PFSK-1 (cell line): ENCODE measurements around the gene UQCRQ.

Experiments used
- FOXP2 ChIP-seq: optimal IDR thresholded peaks from 2 replicates; pipeline ENCODE3; 2011; ENCODE audit warnings: borderline replicate concordance, control low read depth, inconsistent platforms; ENCODE audit not compliant: insufficient read depth; ENCODE audit errors: extremely low read length, extremely low read depth
- POLR2AphosphoS5 ChIP-seq: IDR thresholded peaks from 2 replicates; pipeline ENCODE4 v1.6.1; 2012; ENCODE audit warnings: low read depth, mild to moderate bottlenecking, control low read depth, low read length, moderate library complexity
- SIN3A ChIP-seq: IDR thresholded peaks from 2 replicates; pipeline ENCODE4 v1.6.1; 2012; ENCODE audit warnings: mild to moderate bottlenecking, low read length, moderate library complexity, borderline replicate concordance; ENCODE audit not compliant: insufficient read depth
- TAF1 ChIP-seq: IDR thresholded peaks from 2 replicates; pipeline ENCODE4 v1.6.1; 2012; ENCODE audit warnings: low read length, control low read depth, borderline replicate concordance; ENCODE audit not compliant: insufficient read depth
- TF ChIP-seq, protein P1 (sequence below), 2 experiments: IDR thresholded peaks; 2 replicates each; pipeline versions ENCODE4 v1.6.1 to v1.8.0; 2011 to 2012; ENCODE audit warnings: low read depth in 2 of 2, low read length in 2 of 2, control low read depth in 1 of 2, inconsistent platforms in 1 of 2, mild to moderate bottlenecking in 1 of 2, moderate library complexity in 1 of 2; ENCODE audit not compliant: insufficient read depth in 1 of 2

UQCRQ gene

DNA sequence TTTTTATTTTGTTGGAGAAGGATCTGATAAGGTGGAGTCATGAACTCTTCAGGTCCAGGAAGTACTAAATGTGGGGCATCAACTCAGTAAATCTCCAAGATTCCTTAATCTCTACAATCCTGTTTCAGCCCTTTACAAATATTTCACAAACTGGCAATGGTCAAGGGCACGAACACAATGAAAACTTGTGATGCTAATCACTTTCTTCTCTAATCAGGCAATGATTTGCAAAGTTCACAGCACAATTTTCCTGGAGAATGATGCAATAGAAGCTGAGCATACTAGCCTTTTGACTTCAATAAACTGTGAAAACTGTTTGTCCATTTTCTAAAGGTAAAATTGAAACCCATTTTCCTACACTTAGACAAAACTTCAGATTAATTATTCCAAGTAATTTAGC is 17.1 kb upstream of the UQCRQ start:
- TF ChIP-seq SIN3A (no peak), TAF1 (no peak), POLR2AphosphoS5 (no peak), FOXP2 (no peak)
- TF ChIP-seq, protein P1, sequence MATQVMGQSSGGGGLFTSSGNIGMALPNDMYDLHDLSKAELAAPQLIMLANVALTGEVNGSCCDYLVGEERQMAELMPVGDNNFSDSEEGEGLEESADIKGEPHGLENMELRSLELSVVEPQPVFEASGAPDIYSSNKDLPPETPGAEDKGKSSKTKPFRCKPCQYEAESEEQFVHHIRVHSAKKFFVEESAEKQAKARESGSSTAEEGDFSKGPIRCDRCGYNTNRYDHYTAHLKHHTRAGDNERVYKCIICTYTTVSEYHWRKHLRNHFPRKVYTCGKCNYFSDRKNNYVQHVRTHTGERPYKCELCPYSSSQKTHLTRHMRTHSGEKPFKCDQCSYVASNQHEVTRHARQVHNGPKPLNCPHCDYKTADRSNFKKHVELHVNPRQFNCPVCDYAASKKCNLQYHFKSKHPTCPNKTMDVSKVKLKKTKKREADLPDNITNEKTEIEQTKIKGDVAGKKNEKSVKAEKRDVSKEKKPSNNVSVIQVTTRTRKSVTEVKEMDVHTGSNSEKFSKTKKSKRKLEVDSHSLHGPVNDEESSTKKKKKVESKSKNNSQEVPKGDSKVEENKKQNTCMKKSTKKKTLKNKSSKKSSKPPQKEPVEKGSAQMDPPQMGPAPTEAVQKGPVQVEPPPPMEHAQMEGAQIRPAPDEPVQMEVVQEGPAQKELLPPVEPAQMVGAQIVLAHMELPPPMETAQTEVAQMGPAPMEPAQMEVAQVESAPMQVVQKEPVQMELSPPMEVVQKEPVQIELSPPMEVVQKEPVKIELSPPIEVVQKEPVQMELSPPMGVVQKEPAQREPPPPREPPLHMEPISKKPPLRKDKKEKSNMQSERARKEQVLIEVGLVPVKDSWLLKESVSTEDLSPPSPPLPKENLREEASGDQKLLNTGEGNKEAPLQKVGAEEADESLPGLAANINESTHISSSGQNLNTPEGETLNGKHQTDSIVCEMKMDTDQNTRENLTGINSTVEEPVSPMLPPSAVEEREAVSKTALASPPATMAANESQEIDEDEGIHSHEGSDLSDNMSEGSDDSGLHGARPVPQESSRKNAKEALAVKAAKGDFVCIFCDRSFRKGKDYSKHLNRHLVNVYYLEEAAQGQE (IDR thresholded peaks at IDR 0.05; ENCODE audit: insufficient read depth in 1 of 2, low read depth in 2 of 2, low read length in 2 of 2) = no peak

DNA sequence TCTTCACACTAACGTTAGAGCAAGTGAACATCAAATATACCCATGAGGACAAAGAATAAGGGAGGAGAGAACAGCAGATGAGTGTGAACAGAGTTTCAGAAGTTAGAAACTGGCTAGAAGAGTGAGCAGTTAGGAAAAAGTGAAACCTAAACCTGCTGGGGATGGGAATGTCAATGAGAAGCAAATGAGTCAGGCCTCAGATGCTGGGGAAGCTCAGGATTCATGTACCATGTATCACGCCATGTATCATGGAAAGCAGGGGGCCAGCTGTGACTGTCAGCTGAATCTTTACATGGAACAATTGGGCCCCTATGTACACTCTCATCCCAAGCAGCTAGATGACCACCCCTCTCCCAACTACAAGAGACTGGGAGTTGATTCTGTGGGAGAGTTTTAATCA is 16.4 kb upstream of the UQCRQ start:
- no peak for TF ChIP-seq POLR2AphosphoS5
- TF ChIP-seq, protein P1 (IDR thresholded peaks at IDR 0.05; ENCODE audit: insufficient read depth in 1 of 2, low read depth in 2 of 2, low read length in 2 of 2) = no peak
- TF ChIP-seq SIN3A = no peak
- no peak for TF ChIP-seq TAF1
- TF ChIP-seq FOXP2 = no peak

DNA sequence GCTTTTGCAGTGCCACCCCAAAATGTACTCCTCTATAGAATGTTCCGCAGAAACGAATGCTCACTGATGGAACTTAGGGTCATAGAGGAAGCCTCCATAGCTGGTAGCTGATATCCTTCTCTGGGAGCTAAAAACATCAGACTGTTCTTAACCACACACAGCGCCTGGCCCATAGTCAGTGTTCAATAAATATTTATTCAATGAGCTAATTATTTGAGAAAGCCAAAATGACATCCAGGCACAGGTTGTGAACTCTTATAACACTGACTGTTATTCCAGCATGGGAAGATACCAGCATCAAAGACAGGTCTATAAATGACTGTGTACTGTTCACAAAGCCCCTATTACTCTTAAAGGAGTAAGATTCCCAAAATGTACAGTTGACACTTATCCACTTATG is 13.1 kb upstream of the UQCRQ start:
- no peak for TF ChIP-seq FOXP2
- TF ChIP-seq, protein P1 (IDR thresholded peaks at IDR 0.05; ENCODE audit: insufficient read depth in 1 of 2, low read depth in 2 of 2, low read length in 2 of 2) = no peak
- no peak for TF ChIP-seq POLR2AphosphoS5
- TF ChIP-seq TAF1 = no peak
- no peak for TF ChIP-seq SIN3A

DNA sequence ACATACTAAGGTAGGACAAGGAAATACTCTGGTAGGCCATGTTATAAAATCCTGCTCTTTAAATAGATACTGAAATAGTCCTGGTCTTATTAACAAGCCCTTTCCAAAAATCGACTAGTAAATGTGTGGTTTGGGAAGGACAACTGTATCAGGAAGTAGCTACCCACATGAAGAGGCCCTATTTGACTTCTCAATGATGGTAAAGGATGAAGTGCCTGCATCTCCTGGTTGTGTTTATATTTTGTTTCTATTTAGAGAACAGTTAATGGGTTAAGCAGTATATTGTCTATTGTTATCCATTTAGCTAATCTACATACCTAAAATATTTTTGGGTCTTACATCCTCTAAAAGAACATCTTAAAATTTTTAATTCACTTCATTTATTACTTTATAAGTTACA is 12.7 kb upstream of the UQCRQ start:
- TF ChIP-seq POLR2AphosphoS5 (no peak), SIN3A (no peak), TAF1 (no peak), FOXP2 (no peak)

DNA sequence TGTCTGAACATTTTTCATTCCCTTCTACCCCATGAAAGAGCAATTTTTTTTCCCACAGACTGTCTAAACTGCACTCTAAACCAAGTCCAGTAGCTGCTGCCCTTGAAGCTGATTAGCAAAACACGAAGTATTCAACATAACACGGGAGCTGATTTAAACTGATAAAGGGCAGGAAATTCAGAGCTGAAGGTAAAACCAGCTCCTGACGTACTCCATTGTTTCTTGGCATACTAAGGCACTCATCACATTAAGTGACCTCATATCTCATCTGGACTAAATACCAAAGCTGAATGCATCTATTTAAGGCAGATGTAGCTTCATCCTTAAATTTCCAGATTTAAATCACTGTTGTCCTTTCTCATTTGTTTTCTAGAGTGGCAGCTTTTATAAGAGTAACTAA is 12.1 kb upstream of the UQCRQ start:
- TF ChIP-seq TAF1 = no peak

DNA sequence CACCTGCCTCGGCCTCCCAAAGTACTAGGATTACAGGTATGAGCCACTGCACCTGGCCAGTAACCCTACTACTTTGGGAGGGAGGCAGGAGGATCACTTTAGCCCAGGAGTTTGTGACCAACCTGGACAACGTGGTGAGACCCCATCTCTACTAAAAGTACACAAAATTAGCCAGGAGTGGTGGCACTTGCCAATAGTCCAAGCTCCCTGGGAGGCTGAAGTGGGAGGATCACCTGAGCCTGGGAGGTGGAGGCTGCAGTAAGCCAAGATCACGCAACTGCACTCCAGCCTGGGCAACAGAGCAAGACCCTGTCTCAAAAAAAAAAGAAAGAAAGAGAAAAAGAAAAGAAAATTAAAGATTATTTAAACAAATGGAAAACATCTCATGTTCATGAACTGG is 10.4 kb upstream of the UQCRQ start:
- no peak for TF ChIP-seq SIN3A
- no peak for TF ChIP-seq FOXP2
- TF ChIP-seq POLR2AphosphoS5 = no peak
- TF ChIP-seq, protein P1 (IDR thresholded peaks at IDR 0.05; ENCODE audit: insufficient read depth in 1 of 2, low read depth in 2 of 2, low read length in 2 of 2) = no peak
- TF ChIP-seq TAF1 = no peak
